Inflammatory macrophage treated with lipopolysaccharide for 1 hour (primary cell): ENCODE data around the gene PPM1M.

Experiments
- DNase-seq, 2 donors: peaks; one replicate each; pipeline ENCODE4 v3.0.0-alpha.2; 2020 to 2022

PPM1M gene

GRCh38 chr3:52230889-52231499, 14.6 kb upstream of the PPM1M start:
- DNase-seq, result no peak

DNA sequence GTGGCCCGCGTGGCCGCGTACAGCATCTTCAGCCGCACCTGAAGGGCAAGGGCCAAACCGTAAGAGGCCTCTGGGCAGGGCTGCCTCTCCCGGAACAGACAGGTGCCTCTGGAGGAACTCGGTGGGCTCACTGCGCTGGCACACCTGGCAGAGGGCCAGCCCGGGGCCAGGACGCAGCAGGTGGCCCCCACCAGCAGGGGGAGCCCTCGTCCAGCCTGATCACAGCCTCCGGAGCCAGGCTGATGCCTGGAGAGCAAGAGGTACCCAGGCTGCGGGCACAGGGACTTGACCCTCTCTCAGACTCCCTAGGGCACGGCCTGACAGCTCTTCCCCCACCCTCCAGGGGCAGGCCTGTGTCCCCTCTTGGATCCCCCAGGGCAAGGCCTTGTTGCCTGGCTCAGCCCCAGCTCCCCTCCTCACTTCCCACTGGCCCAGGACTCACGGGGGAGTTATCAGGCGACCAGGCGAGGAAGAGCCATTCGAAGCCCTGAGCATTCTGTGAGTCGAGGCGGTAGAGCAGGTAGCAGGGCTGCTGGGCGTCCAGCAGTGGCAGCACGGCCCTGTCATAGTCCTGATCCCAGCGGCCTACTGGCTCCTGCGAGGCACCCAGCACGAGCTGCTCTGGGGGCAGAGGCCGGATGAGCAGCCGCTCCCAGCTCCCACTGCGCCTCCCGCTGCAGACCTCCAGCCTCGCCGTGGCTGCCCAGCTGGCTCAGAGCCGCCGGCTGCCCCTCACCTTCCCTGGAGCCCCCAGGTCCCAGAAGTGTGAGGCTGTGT, 13.9 kb upstream of the PPM1M start:
- DNase-seq, result peak; percentile 49 to 88

DNA sequence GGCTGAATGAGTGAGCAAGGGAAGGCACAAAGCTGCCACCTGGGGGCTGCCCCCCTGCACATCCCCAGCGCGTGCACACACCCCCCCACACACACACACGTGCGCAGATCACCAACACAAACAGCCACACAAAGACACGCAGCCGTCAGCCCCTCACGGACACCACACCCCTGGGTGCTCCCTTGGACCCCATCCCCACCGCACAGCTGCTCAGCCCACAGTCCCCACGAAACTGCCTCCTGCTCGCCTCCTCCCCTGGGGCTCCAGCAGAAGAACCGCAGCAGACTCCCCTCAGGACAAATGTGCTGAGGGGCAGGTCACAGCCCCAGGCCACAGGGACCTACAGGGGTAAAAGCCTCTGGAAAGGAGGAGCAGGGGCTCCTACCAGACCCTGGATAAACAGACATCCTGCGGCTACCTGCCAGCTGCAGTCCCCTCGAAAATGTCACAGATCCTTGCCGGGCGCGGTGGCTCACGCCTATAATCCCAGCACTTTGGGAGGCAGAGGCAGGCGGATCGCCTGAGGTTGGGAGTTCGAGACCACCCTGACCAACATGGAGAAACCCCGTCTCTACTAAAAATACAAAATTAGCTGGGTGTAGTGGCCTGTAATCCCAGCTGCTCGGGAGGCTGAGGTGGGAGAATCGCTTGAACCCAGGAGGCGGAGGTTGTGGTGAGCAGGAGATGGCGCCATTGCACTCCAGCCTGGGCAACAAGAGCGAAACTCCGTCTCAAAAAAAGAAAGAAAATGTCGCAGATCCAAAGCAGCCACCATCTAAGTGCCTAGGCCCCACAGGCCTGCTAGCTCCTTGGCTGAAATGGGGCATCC, 13.1 kb upstream of the PPM1M start:
- no peak for DNase-seq

GRCh38 chr3:52233108-52233591, 12.4 kb upstream of the PPM1M start:
- DNase-seq, result no peak

- no peak for DNase-seq
These were observed 11.6 kb upstream of the PPM1M start for GRCh38 chr3:52233968-52234367.

DNA sequence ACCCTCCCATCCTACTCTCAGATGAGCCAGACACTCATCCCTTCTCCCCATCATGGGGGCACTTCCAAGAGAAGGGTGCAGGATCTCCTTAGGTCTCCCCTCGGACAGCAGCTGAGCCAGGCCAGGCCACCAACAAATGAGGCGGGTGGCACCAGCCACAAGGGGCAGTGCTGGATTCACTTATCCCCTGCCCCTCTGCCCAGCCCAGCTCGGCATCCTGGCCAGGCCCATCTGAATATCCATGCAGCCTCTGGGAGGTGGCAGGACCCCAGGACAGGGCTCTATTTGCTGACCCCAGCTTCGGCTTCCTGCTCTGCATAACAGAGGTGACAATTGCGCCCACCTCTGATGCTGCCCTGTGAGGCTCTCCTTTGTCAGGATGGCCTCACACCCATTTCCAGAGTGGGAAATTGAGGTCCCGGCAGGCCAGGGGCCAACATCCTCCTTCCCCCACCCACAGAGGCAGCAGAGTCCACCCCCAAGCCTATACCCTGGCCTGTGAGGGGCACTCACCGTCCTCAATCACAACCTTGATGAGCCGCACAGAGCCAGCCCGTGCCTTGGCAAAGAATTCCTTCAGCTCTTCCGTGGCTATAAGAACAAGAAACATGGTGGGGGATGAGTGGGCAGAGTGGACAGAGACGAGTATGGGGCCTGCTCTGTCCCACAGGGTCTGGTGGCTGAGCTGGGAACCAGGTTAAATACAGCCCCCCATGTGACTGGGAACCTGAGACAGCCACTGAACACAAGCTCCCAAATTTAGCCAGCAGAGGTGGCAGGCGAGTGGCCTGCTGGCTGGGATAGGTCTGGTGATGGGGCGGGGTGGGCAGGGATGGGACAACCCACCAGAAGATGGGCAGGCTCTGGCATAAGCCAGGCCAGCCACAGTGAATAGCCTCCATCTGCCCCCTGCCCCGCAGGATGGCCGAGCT, 10.8 kb upstream of the PPM1M start:
- no peak for DNase-seq

- DNase-seq, result peak in 1 of 2 donors; percentile 43
These were observed 9.1 kb upstream of the PPM1M start for GRCh38 chr3:52236424-52236886.

- DNase-seq, result no peak
These were observed 8.4 kb upstream of the PPM1M start for GRCh38 chr3:52237006-52237656.

GRCh38 chr3:52237657-52238172, 7.8 kb upstream of the PPM1M start:
- peak; percentile 70 to 78 for DNase-seq

- DNase-seq, result peak; percentile 62 to 90
These were observed 7.3 kb upstream of the PPM1M start for GRCh38 chr3:52238193-52238760.

DNA sequence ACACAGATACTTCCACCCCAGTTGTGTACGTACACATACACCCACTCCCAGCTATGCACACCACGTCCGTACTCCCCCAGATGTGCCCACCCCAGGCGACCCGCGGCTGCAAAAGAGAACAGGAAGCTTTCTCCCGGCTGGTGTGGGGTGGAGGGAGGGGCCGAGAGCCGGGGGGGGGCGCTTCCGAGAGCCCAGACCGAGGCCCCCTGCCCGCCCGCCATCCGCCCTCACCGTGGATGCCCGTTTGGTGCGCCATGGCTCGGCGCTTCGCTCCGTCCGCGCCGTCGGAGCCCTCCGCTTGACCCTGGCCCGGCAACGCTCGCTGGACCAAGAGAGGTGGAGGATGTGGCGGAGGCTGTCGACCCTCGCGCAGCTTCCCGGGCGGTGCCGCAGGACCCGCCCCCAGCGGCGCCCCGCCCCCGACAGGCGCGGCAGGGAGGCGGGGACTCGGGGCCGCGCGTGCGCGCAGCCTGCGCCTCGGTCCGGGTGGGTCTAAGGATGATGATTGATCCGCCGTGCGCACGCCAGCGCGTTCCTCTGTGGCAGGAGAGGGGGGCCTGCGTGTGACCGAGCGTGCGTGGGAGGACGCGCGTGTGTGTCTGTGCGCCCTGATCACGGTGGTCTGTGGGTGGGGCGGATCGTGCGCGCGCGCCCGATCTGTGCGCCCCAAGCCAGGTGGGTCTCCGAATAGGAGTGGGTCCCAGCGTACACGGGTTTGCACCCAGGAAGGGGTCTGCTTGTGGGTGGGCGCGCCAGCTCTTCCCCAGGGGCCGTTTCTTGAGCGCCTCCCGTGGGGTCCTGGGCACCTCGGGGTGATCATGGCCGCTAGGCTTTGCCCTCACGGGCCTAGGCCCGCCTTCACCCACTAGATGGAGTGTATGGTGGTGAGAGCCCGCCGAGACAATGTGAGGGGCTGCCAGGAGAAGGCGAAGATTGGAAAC, 6.5 kb upstream of the PPM1M start, which contains the start of gene TWF2:
Gene TWF2, minus strand, starts transcription at position 398 of the 941 bp plus-strand sequence. Its CDS starts 142 bp downstream, at position 256.
- peak; percentile 62 to 72 for DNase-seq

- peak; percentile 78 to 90 for DNase-seq
These were observed 5.3 kb upstream of the PPM1M start for GRCh38 chr3:52240059-52240885.

- DNase-seq, result no peak
These were observed 4.6 kb upstream of the PPM1M start for GRCh38 chr3:52240886-52241370.

DNA sequence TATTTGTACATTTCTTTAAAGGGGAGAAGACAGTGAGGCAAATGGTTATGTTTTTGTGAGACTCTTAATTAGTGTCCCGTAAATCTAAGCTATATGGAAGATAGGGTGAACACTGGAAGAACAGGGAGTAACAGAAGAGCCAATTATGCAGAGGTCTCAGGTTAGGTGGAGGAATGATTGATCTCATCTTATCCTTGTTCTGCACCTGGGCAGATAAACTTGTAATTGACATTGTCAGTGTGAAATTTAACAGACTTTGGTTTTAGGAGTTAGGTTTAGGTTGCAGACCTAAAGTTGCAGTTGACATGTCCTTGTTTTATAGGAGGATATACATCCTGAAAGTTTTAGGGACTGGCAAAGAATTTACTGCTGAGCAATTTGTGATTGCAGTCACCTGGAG, 3.5 kb upstream of the PPM1M start:
- no peak for DNase-seq

DNA sequence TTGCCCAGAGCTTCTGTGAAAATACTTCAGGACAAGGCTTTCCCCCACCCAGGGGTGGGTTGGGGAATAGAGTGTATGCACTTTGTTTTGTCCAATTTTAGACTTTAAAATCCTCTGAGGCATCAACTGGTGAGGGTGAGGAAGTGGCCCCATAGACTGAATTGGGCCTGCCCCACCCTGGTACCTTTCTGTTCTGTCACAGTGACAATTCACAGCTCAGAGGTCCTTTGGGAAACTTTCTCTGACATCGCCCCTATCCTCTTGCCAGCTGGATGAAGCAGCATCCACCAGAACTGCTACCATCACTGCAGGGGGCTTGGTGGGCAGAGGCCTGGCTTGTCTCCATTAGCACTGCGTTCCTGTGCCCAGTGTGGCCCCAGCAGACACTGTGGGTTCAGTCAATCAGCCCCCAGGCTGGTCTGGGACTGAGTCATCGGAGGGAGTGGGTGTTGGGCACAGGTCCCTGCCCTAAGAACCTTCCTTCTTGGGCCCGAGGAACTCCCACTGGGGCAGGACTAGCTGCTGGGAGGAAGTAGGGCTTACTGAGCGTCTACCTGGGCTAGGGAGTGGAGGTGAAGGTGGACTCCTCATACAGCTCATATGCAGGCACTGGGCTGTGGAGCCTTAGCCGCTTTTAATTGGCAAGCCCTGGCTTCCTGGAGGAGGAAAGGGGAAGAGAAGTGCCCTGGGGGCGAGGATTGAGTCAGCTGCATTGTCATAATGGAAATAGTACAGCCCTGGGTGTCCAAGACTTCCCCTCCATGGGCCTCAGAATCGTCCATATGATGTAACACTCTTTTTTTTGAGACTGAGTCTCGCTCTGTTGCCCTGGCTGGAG, 1.5 kb upstream of the PPM1M start:
- peak; percentile 93 to 96 for DNase-seq

GRCh38 chr3:52246264-52246620, 683 bp downstream of the PPM1M start:
- no peak for DNase-seq

DNA sequence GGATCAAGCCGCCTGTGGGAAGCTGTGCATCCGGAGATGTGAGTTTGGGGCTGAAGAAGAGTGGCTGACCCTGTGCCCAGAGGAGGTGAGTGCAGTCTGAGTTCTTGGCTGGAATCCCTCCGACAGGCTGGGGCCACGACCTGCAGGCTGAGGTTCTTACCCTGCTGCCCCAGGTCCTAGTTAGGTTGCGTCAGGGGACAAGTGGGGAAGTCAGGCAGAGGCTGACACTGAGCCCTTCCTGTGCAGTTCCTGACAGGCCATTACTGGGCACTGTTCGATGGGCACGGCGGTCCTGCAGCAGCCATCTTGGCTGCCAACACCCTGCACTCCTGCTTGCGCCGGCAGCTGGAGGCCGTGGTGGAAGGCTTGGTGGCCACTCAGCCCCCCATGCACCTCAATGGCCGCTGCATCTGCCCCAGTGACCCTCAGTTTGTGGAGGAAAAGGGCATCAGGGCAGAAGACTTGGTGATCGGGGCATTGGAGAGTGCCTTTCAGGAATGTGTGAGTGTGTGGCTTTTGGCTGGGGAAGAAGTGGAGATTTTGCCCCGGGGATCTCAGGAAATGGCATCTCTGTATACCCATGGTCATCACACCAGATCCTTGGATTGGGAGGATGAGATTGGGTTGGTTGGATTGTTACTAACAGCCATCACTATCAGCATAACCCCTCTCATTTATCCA, 1.3 kb downstream of the PPM1M start:
- DNase-seq, result peak; percentile 53 to 59
